ENCODE data around the gene SCUBE2.

- no peak for TF ChIP-seq CTCF (IDR thresholded peaks at IDR 0.05)
- TF ChIP-seq POLR2A (IDR thresholded peaks at IDR 0.05) = no peak
- no peak for TF ChIP-seq EP300 (IDR thresholded peaks at IDR 0.05; ENCODE audit: low read depth)
Observed at GRCh38 chr11:9071692-9072091, 19.7 kb downstream of the SCUBE2 start.

Measured in transverse colon (tissue), 3 donors.